H9 (cell line): Measurements from ENCODE around the gene NPS. TPM values are rescaled to one million over a fixed set of nuclear protein-coding genes. Genes with fewer than 3 reads are reported as not detected.

Source experiments
- DNase-seq: peaks from one replicate; pipeline ENCODE4 v3.0.0-alpha.2; 2017
- H2AFZ ChIP-seq: one replicate; pipeline ENCODE4 v1.6.1; 2013; ENCODE audit warnings: mild to moderate bottlenecking, low read length, control low read depth, moderate library complexity
- H2AK5ac ChIP-seq: 2 replicates; pipeline ENCODE4 v1.6.1; 2013; ENCODE audit warnings: low read length, control low read depth, mixed read lengths; ENCODE audit not compliant: insufficient read length
- H2BK120ac ChIP-seq: one replicate; pipeline ENCODE4 v1.6.1; 2013; ENCODE audit warnings: low read depth, mild to moderate bottlenecking, low read length, control low read depth, inconsistent platforms; ENCODE audit not compliant: poor library complexity, severe bottlenecking
- H2BK12ac ChIP-seq: 2 replicates; pipeline ENCODE4 v1.6.1; 2013; ENCODE audit warnings: low read length, control low read depth, mixed read lengths, low read depth; ENCODE audit not compliant: insufficient read length
- H2BK15ac ChIP-seq: 2 replicates; pipeline ENCODE4 v1.6.1; 2013; ENCODE audit warnings: low read depth, low read length, control low read depth
- H2BK20ac ChIP-seq: one replicate; pipeline ENCODE4 v1.6.1; 2013; ENCODE audit warnings: low read depth, mild to moderate bottlenecking, low read length, control low read depth, inconsistent platforms; ENCODE audit not compliant: poor library complexity, severe bottlenecking
- H2BK5ac ChIP-seq: 2 replicates; pipeline ENCODE4 v1.6.1; 2013; ENCODE audit warnings: low read length, control low read depth, mixed read lengths; ENCODE audit not compliant: insufficient read length
- H3K14ac ChIP-seq: 2 replicates; pipeline ENCODE4 v1.6.1; 2013; ENCODE audit warnings: low read length, control low read depth; ENCODE audit not compliant: insufficient read depth
- H3K18ac ChIP-seq: 2 replicates; pipeline ENCODE4 v1.6.1; 2013; ENCODE audit warnings: low read depth, mild to moderate bottlenecking, mixed read lengths, low read length, control low read depth; ENCODE audit not compliant: insufficient read length
- H3K23ac ChIP-seq: 2 replicates; pipeline ENCODE4 v1.6.1; 2013; ENCODE audit warnings: low read length, control low read depth, mixed read lengths, low read depth; ENCODE audit not compliant: insufficient read length
- H3K23me2 ChIP-seq: 2 replicates; pipeline ENCODE4 v1.6.1; 2013; ENCODE audit warnings: low read depth, mild to moderate bottlenecking, mixed read lengths, low read length, control low read depth; ENCODE audit not compliant: insufficient read length, poor library complexity, severe bottlenecking
- H3K27ac ChIP-seq: 2 replicates; pipeline ENCODE4 v1.5.1; 2013; ENCODE audit warnings: low read length, control low read depth, mixed read lengths, low read depth; ENCODE audit not compliant: insufficient read length
- H3K27me3 ChIP-seq: 2 replicates; pipeline ENCODE4 v1.6.1; 2013; ENCODE audit warnings: low read length, control low read depth, inconsistent platforms; ENCODE audit not compliant: insufficient read depth
- H3K4ac ChIP-seq: 2 replicates; pipeline ENCODE4 v1.6.1; 2013; ENCODE audit warnings: low read depth, mild to moderate bottlenecking, control low read depth, inconsistent platforms, low read length, moderate library complexity
- H3K4me1 ChIP-seq: 2 replicates; pipeline ENCODE4 v1.6.1; 2013; ENCODE audit warnings: low read length, control low read depth, inconsistent platforms; ENCODE audit not compliant: insufficient read depth
- H3K4me2 ChIP-seq: 2 replicates; pipeline ENCODE4 v1.6.1; 2013; ENCODE audit warnings: low read length, control low read depth, mixed read lengths; ENCODE audit not compliant: insufficient read length, insufficient read depth
- H3K56ac ChIP-seq: 2 replicates; pipeline ENCODE4 v1.6.1; 2013; ENCODE audit warnings: low read depth, mild to moderate bottlenecking, mixed read lengths, low read length, control low read depth; ENCODE audit not compliant: insufficient read length
- H3K79me1 ChIP-seq: 2 replicates; pipeline ENCODE4 v1.6.1; 2013; ENCODE audit warnings: low read depth, mild to moderate bottlenecking, moderate library complexity, low read length, control low read depth, inconsistent platforms; ENCODE audit not compliant: insufficient read depth, poor library complexity, severe bottlenecking
- H3K79me2 ChIP-seq: 2 replicates; pipeline ENCODE4 v1.6.1; 2013; ENCODE audit warnings: low read length, control low read depth, inconsistent platforms; ENCODE audit not compliant: insufficient read depth
- H3K9ac ChIP-seq: 2 replicates; pipeline ENCODE4 v1.6.1; 2013; ENCODE audit warnings: low read length, control low read depth, mixed read lengths; ENCODE audit not compliant: insufficient read length; ENCODE audit errors: extremely low read depth
- H3K9me3 ChIP-seq: one replicate; pipeline ENCODE4 v1.6.1; 2013; ENCODE audit warnings: low read depth, low read length, inconsistent platforms; ENCODE audit not compliant: control insufficient read depth
- H3T11ph ChIP-seq: one replicate; pipeline ENCODE4 v1.6.1; 2013; ENCODE audit warnings: mild to moderate bottlenecking, low read length, control low read depth, inconsistent platforms
- H4K20me1 ChIP-seq: one replicate; pipeline ENCODE4 v1.6.1; 2013; ENCODE audit not compliant: control insufficient read depth, insufficient read length, insufficient read depth
- H4K5ac ChIP-seq: 2 replicates; pipeline ENCODE4 v1.6.1; 2013; ENCODE audit warnings: low read depth, mild to moderate bottlenecking, mixed read lengths, low read length, control low read depth; ENCODE audit not compliant: insufficient read length
- H4K8ac ChIP-seq: replicated peaks from 2 replicates; pipeline ENCODE4 v1.6.1; 2013; ENCODE audit warnings: low read length, control low read depth, mixed read lengths, low read depth; ENCODE audit not compliant: insufficient read length
- H4K91ac ChIP-seq: 2 replicates; pipeline ENCODE4 v1.6.1; 2013; ENCODE audit warnings: low read depth, mild to moderate bottlenecking, moderate library complexity, mixed read lengths, low read length, control low read depth; ENCODE audit not compliant: insufficient read length
- H3K27ac Mint-ChIP-seq, 3 experiments: 2 replicates in 2 of 3; 3 replicates in 1 of 3; pipeline ENCODE4 v1.8.0; 2020 to 2021; ENCODE audit warnings: mixed read lengths in 3 of 3, mild to moderate bottlenecking in 1 of 3, moderate library complexity in 1 of 3
- H3K27me3 Mint-ChIP-seq: 2 replicates; pipeline ENCODE4 v1.8.0; 2021; ENCODE audit warnings: low read depth, mild to moderate bottlenecking, moderate library complexity, mixed read lengths
- H3K36me3 Mint-ChIP-seq, 3 experiments: 2 replicates in 2 of 3; 3 replicates in 1 of 3; pipeline ENCODE4 v1.8.0; 2020 to 2021; ENCODE audit warnings: low read depth in 3 of 3, mixed read lengths in 3 of 3; ENCODE audit not compliant: insufficient read depth in 1 of 3
- H3K4me1 Mint-ChIP-seq, 2 experiments: 2 replicates each; pipeline ENCODE4 v1.8.0; 2020; ENCODE audit warnings: mixed read lengths in 2 of 2
- H3K4me3 Mint-ChIP-seq, 2 experiments: 2 replicates in 1 of 2; 3 replicates in 1 of 2; pipeline ENCODE4 v1.8.0; 2020 to 2021; ENCODE audit warnings: mild to moderate bottlenecking in 2 of 2, mixed read lengths in 2 of 2, moderate library complexity in 1 of 2
- H3K9me3 Mint-ChIP-seq, 2 experiments: 2 replicates in 1 of 2; 3 replicates in 1 of 2; pipeline ENCODE4 v1.8.0; 2020; ENCODE audit warnings: mild to moderate bottlenecking in 2 of 2, mixed read lengths in 2 of 2, moderate library complexity in 1 of 2
- whole genome bisulfite sequencing: extraction: QIAGEN DNeasy Blood & Tissue Kit; methylation state at CpG from one replicate; pipeline ENCODE4 v1.1.7; 2013; ENCODE audit warnings: missing lambda C conversion rate, low lambda C conversion rate, mixed read lengths; ENCODE audit not compliant: insufficient read length; ENCODE audit errors: extremely low coverage; 5-methylcytosine and 5-hydroxymethylcytosine counted together
- total RNA-seq: library from RNA; stranded (reverse); gene quantifications from 2 replicates; pipeline ENCODE4 v1.2.1, GENCODE V29; 2021
- TF ChIP-seq, protein P1 (sequence below): fragments of 200-600 bp; sonication (generic); conservative IDR thresholded peaks from 3 replicates; pipeline ENCODE4 v1.8.0; 2021; ENCODE audit warnings: antibody characterized with exemption, mild to moderate bottlenecking

The NPS gene
- total RNA-seq, 1 experiment from 2014 or later: not detected

DNA sequence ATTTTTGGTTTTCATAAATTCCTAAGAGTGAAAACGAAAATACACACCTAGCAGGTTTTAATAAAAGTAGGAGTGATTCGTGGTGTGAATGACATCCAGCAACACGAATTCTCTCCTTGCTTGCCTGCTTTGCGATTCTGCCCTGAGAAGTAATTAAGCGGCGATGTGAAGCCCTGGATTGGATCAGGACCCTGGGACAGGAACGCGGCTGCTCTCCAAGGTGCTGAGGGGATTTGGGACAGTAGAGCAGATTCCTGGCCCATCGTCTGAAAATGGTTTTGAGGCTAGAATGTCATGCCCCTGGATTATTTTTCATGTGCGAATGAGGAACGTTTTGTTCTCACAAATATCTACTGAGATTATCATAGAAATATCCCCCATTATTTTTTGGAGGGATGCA is 7.8 kb downstream of the NPS start:
- Histone ChIP-seq H3K23me2 (no peaks in the 10 kb centered on the region), H3K4me1 (no peaks in the 10 kb centered on the region), H2AFZ (no peak overlapping the region), H2BK20ac (no peak overlapping the region), H3K14ac (no peak overlapping the region), H3K9me3 (no peaks in the 10 kb centered on the region), H3T11ph (no peak overlapping the region), H4K91ac (no peak overlapping the region), H2BK120ac (no peak overlapping the region), H3K79me1 (no peaks in the 10 kb centered on the region), H2AK5ac (no peak overlapping the region), H4K20me1 (no peaks in the 10 kb centered on the region), H2BK12ac (no peak overlapping the region), H3K9ac (no peak overlapping the region), H3K79me2 (no peaks in the 10 kb centered on the region), H4K5ac (no peak overlapping the region), H3K27ac (no peak overlapping the region), H4K8ac (no peak overlapping the region), H3K23ac (no peak overlapping the region), H2BK5ac (no peak overlapping the region), H3K18ac (no peak overlapping the region), H2BK15ac (no peak overlapping the region), H3K27me3 (no peaks in the 10 kb centered on the region), H3K56ac (no peak overlapping the region), H3K4me2 (no peak overlapping the region), H3K4ac (no peak overlapping the region)
- H3K27ac Mint-ChIP-seq: no peak overlapping the region
- H3K9me3 Mint-ChIP-seq: no peaks in the 10 kb centered on the region; a peak in 1 of 5 replicates
- WGBS: no CpG with 5 or more reads among the region's 11 CpGs
- H3K4me1 Mint-ChIP-seq: peaks cover 4 to 7% of the 10 kb centered on the region in 2 experiments
- TF ChIP-seq, protein P1, sequence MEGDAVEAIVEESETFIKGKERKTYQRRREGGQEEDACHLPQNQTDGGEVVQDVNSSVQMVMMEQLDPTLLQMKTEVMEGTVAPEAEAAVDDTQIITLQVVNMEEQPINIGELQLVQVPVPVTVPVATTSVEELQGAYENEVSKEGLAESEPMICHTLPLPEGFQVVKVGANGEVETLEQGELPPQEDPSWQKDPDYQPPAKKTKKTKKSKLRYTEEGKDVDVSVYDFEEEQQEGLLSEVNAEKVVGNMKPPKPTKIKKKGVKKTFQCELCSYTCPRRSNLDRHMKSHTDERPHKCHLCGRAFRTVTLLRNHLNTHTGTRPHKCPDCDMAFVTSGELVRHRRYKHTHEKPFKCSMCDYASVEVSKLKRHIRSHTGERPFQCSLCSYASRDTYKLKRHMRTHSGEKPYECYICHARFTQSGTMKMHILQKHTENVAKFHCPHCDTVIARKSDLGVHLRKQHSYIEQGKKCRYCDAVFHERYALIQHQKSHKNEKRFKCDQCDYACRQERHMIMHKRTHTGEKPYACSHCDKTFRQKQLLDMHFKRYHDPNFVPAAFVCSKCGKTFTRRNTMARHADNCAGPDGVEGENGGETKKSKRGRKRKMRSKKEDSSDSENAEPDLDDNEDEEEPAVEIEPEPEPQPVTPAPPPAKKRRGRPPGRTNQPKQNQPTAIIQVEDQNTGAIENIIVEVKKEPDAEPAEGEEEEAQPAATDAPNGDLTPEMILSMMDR: no peak
- peak; percentile 69 for DNase-seq
- no peak overlapping the region for H3K4me3 Mint-ChIP-seq
- H3K27me3 Mint-ChIP-seq: peaks cover 15% of the 10 kb centered on the region
- H3K36me3 Mint-ChIP-seq: no peaks in the 10 kb centered on the region
